Suppressor macrophage treated with lipopolysaccharide for 1 hour (primary cell): Measurements from ENCODE around the gene SULT4A1.
"Not testable (repeated sequence)": the region's sequence is repeated elsewhere in the genome, so short reads cannot be mapped to it uniquely, and the experiment has no call there.

Source experiments
- DNase-seq, 3 donors: peaks; one replicate each; pipeline ENCODE4 v3.0.0-alpha.2; 2020 to 2022

SULT4A1 gene, protein sequence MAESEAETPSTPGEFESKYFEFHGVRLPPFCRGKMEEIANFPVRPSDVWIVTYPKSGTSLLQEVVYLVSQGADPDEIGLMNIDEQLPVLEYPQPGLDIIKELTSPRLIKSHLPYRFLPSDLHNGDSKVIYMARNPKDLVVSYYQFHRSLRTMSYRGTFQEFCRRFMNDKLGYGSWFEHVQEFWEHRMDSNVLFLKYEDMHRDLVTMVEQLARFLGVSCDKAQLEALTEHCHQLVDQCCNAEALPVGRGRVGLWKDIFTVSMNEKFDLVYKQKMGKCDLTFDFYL

GRCh38 chr22:43862074-43862881 lies at the start of gene SULT4A1:
TSS of gene SULT4A1 (minus strand) at chr22:43862513. CDS start at chr22:43862382, 131 bp downstream.
- peak in 2 of 3 donors; percentile 21 to 51 for DNase-seq

GRCh38 chr22:43911351-43911750 lies 49.0 kb upstream of the SULT4A1 start:
- no peak for DNase-seq

DNA sequence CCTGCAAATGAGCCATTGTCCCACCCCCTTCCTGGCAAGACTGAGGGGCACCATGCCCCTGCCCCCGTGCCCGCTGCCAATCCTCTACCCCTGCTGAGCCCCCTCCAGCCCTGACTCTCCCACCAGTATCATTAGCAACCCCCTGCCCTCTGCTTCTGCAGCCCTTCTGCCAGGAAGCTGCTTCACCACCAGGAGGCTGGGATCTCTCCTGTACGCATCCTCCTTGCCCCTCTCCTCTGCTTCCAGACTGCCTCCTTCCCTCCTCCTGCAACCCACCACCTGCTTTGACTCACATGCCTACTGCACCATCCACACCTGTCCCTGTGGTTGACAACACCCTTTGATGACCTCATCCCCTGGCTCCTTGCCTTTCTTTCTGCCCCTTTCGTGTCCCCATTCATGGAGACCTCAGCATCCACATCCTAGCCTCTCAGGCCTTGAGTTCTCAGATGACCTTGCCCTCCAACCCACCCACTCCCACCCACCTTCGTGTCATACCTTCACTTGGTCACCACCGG lies 47.9 kb upstream of the SULT4A1 start:
- no peak for DNase-seq

DNA sequence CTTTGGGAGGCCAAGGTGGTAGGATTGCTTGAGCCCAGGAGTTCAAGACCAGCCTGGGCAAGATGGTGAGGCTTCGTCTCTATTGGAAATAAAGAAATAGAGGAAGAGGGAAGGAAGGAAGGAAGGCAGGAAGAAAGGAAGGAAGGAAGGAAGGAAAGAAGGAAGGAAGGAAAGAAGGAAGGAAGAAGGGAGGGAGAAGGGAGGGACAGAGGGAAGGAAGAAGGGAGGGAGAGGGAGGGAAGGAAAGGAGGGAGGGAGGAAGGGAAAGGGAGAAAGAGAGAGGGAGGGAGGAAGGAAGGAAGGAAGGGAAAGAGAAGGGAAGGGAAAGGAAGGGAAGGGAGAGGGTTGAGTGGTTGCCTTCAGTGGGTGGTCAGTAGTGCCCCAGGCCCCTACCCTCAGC lies 47.4 kb upstream of the SULT4A1 start:
- no peak for DNase-seq

- no peak for DNase-seq
Measured at GRCh38 chr22:43905681-43906080, 43.4 kb upstream of the SULT4A1 start.

- not testable (repeated sequence) for DNase-seq
Measured at GRCh38 chr22:43904412-43904811, 42.1 kb upstream of the SULT4A1 start.

DNA sequence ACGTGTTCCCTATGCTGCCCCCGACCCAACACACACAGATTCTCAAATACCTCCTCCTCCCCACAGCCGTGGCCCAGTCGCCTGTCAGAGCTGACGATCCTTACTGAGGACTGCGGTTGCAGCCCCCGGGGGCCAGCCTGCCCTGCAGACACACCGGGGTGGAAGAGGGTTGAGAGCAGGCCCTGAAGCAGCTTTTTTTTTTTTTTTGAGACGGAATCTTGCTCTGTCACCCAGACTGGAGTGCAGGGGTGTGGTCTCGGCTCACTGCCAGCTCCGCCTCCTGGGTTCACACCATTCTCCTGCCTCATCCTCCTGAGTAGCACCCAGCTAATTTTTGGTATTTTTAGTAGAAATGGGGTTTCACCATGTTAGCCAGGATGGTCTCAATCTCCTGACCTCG lies 40.7 kb upstream of the SULT4A1 start:
- DNase-seq: not testable (repeated sequence)

GRCh38 chr22:43901976-43902643 lies 39.8 kb upstream of the SULT4A1 start:
- no peak for DNase-seq

GRCh38 chr22:43900206-43900605 lies 37.9 kb upstream of the SULT4A1 start:
- no peak for DNase-seq

GRCh38 chr22:43897751-43898261 lies 35.5 kb upstream of the SULT4A1 start:
- peak in 1 of 3 donors; percentile 25 for DNase-seq

- no peak for DNase-seq
Measured at GRCh38 chr22:43895986-43896645, 33.8 kb upstream of the SULT4A1 start.

GRCh38 chr22:43894122-43894521 lies 31.8 kb upstream of the SULT4A1 start:
- no peak for DNase-seq

- DNase-seq: no peak
Measured at GRCh38 chr22:43893266-43893665, 31.0 kb upstream of the SULT4A1 start.

DNA sequence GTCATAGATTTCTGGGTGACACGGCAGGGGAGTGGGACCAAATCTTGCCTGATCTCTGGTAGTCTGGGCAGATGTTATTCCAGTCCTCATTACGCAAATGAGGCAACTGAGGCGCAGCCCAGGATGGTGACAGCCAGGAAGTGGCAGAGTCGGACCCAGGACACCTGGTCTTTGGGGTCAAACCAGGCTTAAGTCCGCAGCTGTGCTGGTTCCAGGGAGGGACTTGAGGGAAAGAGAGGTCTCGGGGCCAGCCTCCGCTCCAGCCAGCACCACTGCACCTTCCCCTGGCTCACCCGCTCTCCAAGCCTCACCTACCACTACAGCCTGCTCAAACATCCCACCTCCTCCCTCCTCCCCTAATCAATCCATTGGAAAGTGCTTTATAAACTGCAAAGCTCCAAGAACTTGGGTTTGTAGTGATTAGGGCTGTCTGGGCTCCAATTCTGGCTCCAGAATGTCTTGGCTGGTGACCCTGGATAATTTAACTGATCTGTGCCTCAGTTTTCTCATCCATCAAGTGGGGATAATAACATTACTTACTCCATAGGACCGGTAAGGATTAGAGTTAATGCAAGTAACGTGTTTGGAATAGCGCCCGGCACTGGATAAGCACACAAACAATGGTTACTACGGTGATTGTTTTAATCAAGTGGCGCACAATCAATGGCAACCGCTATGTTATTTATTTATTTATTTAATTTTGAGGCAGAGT lies 30.0 kb upstream of the SULT4A1 start:
- DNase-seq: no peak

GRCh38 chr22:43891360-43892182 lies 29.3 kb upstream of the SULT4A1 start, which contains the start of gene PNPLA5:
TSS of gene PNPLA5 (minus strand) at chr22:43892013. CDS start at chr22:43891880, 133 bp downstream.
- peak; percentile 47 to 73 (median 55) for DNase-seq

GRCh38 chr22:43890901-43891331 lies 28.6 kb upstream of the SULT4A1 start:
- DNase-seq: no peak

DNA sequence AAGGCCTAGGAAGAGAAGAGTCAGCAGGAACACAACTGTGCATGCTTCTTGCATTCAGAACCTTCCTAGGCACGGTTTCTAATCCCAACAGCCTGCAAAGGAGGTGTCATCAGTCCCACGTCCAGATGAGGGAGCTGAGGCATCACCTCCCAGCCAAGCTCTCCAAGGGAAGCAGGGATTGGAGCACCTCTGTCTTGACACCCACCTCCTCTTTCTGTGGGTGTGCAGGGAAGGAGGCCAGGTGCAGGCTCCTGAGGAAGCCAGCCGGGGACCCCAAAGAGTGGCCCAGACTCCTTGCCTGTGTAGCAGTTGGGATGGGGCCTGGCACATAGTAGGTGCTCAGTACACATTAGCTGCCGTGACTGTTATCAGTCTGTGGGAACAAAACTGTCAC lies 27.5 kb upstream of the SULT4A1 start:
- no peak for DNase-seq

GRCh38 chr22:43889201-43889859 lies 27.0 kb upstream of the SULT4A1 start:
- DNase-seq: no peak

DNA sequence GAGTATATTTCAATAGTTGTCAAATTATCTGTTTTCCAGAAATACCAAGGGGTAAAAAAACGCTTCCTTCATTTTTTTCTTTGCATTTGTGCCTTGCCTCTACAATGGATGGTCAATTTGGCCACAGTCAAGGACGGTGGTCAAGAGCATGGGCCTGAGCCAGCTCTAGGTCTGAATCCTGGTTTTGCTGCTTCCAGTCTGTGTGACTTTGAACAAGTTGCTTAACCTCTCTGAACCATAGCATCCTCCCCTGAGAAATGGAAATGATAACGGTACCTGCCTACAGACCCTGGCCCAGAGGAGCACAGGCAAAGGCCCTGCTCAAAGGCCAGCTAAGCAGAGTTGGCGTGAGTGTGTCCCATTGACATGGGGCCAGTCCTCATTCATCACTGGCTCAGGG lies 26.4 kb upstream of the SULT4A1 start:
- DNase-seq: no peak

- DNase-seq: no peak
Measured at GRCh38 chr22:43887391-43887790, 25.1 kb upstream of the SULT4A1 start.
